WI38 (cell line): ENCODE results near the gene TESPA1.

Experiments
- H3K4me3 ChIP-seq: 2 replicates; pipeline ENCODE4 v1.5.1; 2011; ENCODE audit warnings: low read depth, mild to moderate bottlenecking, control low read depth, low read length
- TF ChIP-seq, protein P1 (sequence below): IDR thresholded peaks from 2 replicates; pipeline ENCODE4 v1.5.1; 2012; ENCODE audit warnings: low read depth, mild to moderate bottlenecking, control low read depth, low read length

TESPA1 gene

GRCh38 chr12:54980341-54980740, 4.2 kb downstream of the TESPA1 start:
- no peak overlapping the region for H3K4me3 ChIP-seq
- TF ChIP-seq, protein P1, sequence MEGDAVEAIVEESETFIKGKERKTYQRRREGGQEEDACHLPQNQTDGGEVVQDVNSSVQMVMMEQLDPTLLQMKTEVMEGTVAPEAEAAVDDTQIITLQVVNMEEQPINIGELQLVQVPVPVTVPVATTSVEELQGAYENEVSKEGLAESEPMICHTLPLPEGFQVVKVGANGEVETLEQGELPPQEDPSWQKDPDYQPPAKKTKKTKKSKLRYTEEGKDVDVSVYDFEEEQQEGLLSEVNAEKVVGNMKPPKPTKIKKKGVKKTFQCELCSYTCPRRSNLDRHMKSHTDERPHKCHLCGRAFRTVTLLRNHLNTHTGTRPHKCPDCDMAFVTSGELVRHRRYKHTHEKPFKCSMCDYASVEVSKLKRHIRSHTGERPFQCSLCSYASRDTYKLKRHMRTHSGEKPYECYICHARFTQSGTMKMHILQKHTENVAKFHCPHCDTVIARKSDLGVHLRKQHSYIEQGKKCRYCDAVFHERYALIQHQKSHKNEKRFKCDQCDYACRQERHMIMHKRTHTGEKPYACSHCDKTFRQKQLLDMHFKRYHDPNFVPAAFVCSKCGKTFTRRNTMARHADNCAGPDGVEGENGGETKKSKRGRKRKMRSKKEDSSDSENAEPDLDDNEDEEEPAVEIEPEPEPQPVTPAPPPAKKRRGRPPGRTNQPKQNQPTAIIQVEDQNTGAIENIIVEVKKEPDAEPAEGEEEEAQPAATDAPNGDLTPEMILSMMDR: no peak

GRCh38 chr12:54977857-54978256, 6.7 kb downstream of the TESPA1 start:
- TF ChIP-seq, protein P1: no peak
- H3K4me3 ChIP-seq: no peak overlapping the region

DNA sequence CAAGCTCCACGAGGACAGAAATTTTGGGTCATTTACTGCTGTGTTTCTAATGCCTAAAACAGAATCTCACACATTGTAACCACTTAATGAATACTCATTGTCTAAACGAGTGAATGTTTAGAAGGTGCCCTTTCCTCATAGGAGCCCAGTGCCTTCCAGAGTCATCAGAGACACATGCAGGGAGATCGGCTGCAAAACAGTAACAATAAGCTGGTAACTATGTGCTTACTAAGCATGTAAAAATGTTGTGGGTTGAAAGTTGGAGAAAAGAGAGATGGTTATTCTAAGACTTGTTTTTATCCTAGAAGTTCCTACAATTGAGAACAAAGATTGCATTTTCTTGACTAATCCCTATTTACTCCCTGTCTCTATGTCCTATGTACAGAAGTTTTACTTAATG, 7.4 kb downstream of the TESPA1 start:
- TF ChIP-seq, protein P1: no peak
- no peak overlapping the region for H3K4me3 ChIP-seq

- H3K4me3 ChIP-seq: no peak overlapping the region
- TF ChIP-seq, protein P1: no peak
Observed at GRCh38 chr12:54975875-54976274, 8.7 kb downstream of the TESPA1 start.

DNA sequence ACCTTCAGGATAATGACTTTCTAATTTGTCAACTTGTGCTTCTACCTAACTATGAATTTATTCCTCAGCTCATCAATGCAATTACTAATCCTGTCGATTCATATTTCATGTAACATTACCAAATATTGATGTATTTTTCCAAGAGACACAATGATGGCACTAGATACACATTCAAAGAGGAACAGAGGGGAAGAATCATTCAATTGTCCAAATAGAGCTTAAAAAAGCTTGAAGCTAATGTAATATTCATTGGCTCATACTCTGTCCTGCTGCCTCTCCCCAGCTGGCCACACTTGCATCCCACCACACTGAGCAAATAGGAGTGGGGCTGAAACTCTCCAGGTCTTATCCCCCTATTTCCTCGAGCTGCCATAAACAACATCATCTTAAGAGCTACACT, 9.3 kb downstream of the TESPA1 start:
- H3K4me3 ChIP-seq: no peak overlapping the region
- TF ChIP-seq, protein P1: no peak

DNA sequence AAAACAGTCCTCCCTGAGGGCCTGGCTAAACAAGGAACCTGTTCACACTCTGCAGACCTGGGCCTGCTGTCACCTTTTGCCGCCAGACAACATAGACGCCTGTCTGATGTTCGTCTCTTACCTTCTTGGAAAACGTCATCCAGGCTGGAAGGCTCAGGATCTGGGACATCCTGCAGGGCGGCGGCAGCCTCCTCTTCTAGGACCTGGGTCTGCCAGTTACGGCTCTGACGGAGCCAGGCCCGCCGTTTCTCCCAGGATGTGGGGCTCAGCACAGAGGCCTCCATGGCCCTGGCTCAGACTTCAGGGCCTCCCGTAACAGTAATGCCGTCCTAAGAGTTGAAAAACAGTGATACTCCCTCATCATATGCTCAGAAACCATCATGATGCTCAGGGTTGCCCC, 10.3 kb downstream of the TESPA1 start:
- TF ChIP-seq, protein P1: no peak
- H3K4me3 ChIP-seq: no peak overlapping the region

DNA sequence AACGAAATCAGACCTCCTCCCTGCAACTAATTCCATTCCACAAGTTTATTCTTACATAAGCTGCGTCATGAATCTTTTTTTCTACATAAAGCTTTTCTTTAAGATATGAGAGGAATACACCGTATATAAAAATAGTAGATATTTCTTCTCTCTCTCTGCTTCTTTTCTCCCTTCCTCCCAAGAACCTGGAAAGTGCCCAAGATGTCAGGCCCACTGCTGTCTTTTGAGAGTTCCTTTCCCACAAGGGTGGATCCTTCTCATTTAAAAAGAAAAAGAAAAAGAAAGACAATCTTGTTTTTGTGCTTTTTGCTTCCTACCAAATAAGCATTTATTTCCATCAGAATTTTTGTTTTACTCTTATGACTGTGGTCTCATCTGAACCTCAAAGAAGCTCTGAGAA, 11.0 kb downstream of the TESPA1 start:
- no peak overlapping the region for H3K4me3 ChIP-seq
- TF ChIP-seq, protein P1: no peak
